Spinal cord (tissue), 10 donors: Measurements from ENCODE around the gene RPL13A. TPM values are rescaled to one million over a fixed set of nuclear protein-coding genes. Genes with fewer than 3 reads are reported as not detected.

Source experiments
- DNase-seq, 6 donors: peaks; one replicate each; pipeline versions ENCODE4 v3.0.0 to v3.0.0-alpha.2; 2013 to 2015; ENCODE audit warnings: low spot score in 6 of 6, low read depth in 4 of 6
- H3K27ac ChIP-seq: one replicate; pipeline ENCODE4 v1.5.1; 2013; ENCODE audit warnings: low read depth, low read length, control low read depth
- H3K27me3 ChIP-seq: one replicate; pipeline ENCODE4 v1.6.1; 2013; ENCODE audit warnings: low read length; ENCODE audit not compliant: control insufficient read depth, insufficient read depth
- H3K36me3 ChIP-seq: one replicate; pipeline ENCODE4 v1.6.1; 2013; ENCODE audit warnings: low read length; ENCODE audit not compliant: control insufficient read depth, insufficient read depth
- H3K4me1 ChIP-seq: one replicate; pipeline ENCODE4 v1.6.1; 2013; ENCODE audit warnings: low read length; ENCODE audit not compliant: control insufficient read depth, insufficient read depth
- H3K4me3 ChIP-seq: one replicate; pipeline ENCODE4 v1.5.1; 2013; ENCODE audit warnings: low read depth, low read length, control low read depth
- H3K9me3 ChIP-seq: one replicate; pipeline ENCODE4 v1.6.1; 2013; ENCODE audit warnings: low read length; ENCODE audit not compliant: control insufficient read depth, insufficient read depth
- WGBS: methylation state at CpG from one replicate; pipeline ENCODE4 v1.1.5; 2013; ENCODE audit warnings: missing lambda C conversion rate; ENCODE audit not compliant: insufficient coverage; 5-methylcytosine and 5-hydroxymethylcytosine counted together
- polyA plus RNA-seq, 2 donors: library from polyadenylated mRNA; unstranded; fragments of 120-200 nt; gene quantifications; one replicate each; pipeline ENCODE4 v1.2.1, GENCODE V29; 2013; ENCODE audit not compliant: insufficient read length in 2 of 2
- small RNA-seq: library from RNA; depleted of rRNA; stranded (forward); fragments of <200 nt; gene quantifications from one replicate; pipeline ENCODE3, GENCODE V24; 2014; ENCODE audit warnings: low replicate concordance
- total RNA-seq, 2 donors: library from RNA; depleted of rRNA in 1 of 2; stranded (reverse); fragments of 120-200 nt in 1 of 2; fragments of >200 nt in 1 of 2; gene quantifications; one replicate each; pipeline versions ENCODE4 v1.2.3 to v1.2.4, GENCODE V29; 2013 to 2014
- donor health status: healthy.

RPL13A gene
- total and polyA plus RNA-seq, 4 donors = 1,320 to 2,994 (median 2,002) TPM

GRCh38 chr19:49538643-49539042 lies 51.2 kb downstream of the RPL13A start:
- Histone ChIP-seq H3K4me3 (no peak overlapping the region), H3K36me3 (peaks cover 21% of the 10 kb centered on the region), H3K27ac (no peak overlapping the region), H3K9me3 (no peaks in the 10 kb centered on the region), H3K27me3 (no peaks in the 10 kb centered on the region), H3K4me1 (peaks cover 9% of the 10 kb centered on the region)
- WGBS = 90% methylated on average over 5 of the region's 5 CpGs
- no peak for DNase-seq

DNA sequence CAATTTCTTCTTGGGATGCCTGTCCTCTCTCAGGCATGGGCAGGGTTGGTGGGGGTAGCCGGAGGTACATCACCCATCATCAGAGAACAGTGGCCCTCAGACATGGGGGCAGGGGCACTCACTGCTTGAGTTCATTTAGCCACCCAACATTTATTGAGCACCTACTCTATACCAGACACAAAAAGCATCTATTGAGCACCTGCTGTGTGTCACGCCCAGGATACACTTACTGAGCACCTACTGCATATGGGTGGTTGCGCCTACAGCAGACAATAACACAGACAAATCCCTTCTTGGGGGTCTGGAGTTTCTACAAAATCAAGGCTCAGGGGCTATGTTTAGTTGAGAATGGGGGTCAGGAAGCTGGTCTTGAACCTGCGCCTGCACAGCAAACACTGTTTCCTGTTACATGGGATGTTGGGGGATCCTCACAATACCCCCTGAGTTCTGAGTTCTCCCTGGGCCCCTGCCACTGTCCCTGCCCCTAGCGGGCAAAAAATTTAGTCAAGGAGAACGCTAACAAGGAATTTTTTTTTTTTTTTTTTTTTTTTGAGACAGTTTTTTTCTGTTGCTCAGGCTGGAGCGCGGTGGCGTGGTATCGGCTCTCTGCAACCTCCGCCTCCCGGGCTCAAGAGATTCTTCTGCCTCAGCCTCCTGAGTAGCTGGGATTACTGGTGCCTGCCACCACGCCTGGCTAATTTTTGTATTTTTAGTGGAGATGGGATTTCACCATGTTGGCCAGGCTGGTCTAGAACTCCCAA lies 52.0 kb downstream of the RPL13A start:
- Histone ChIP-seq H3K36me3 (peaks cover 21% of the 10 kb centered on the region), H3K9me3 (no peaks in the 10 kb centered on the region), H3K27me3 (no peaks in the 10 kb centered on the region), H3K27ac (no peak overlapping the region), H3K4me3 (no peak overlapping the region), H3K4me1 (peaks cover 5% of the 10 kb centered on the region)
- DNase-seq = no peak
- 97% methylated on average over 6 of the region's 13 CpGs for WGBS

Small RNA genes lying within 50 kb of the gene (small RNA-seq; reads per million reads assigned to genes)
- not detected for gene COX6CP7
- 23.3 reads per million, percentile 97 among the genes with 10 or more reads in this experiment for gene MIR150
- gene SNORD32A = not detected
- gene SNORD33 = not detected
- not detected for gene SNORD34
- gene SNORD35A = not detected
- not detected for gene SNORD35B

Other genes starting within 250 kb of the RPL13A start
- 1 to 10 TPM in 1 of 2 donors, under 1 TPM in 1; 0.59 to 1.2 TPM for gene SLC6A16, start 162.4 kb upstream of the RPL13A start, total RNA-seq
- 1 to 10 TPM; 2.8 to 3.8 TPM for gene SLC6A16, start 162.4 kb upstream of the RPL13A start, polyA plus RNA-seq
- gene CD37, start 152.2 kb upstream of the RPL13A start, total RNA-seq = 10 to 100 TPM in 1 of 2 donors, 1 to 10 TPM in 1; 2.9 to 10.5 TPM
- gene CD37, start 152.2 kb upstream of the RPL13A start, polyA plus RNA-seq = 10 to 100 TPM; 16.6 to 18.0 TPM
- gene TEAD2, start 125.2 kb upstream of the RPL13A start, total RNA-seq = 10 to 100 TPM; 10.6 to 35.6 TPM
- gene TEAD2, start 125.2 kb upstream of the RPL13A start, polyA plus RNA-seq = 10 to 100 TPM; 33.2 to 33.3 TPM
- gene DKKL1, start 123.7 kb upstream of the RPL13A start, total RNA-seq = 1 to 10 TPM in 1 of 2 donors, under 1 TPM in 1; 0.69 to 3.4 TPM
- gene DKKL1, start 123.7 kb upstream of the RPL13A start, polyA plus RNA-seq = 1 to 10 TPM; 2.7 to 3.2 TPM
- 1 to 10 TPM in 1 of 2 donors, under 1 TPM in 1; 0.30 to 1.3 TPM for gene KASH5, start 99.4 kb upstream of the RPL13A start, total RNA-seq
- gene KASH5, start 99.4 kb upstream of the RPL13A start, polyA plus RNA-seq = under 1 TPM; 0.21 to 0.40 TPM
- gene PTH2, start 64.2 kb upstream of the RPL13A start, total RNA-seq = not detected
- gene PTH2, start 64.2 kb upstream of the RPL13A start, polyA plus RNA-seq = not detected
- not detected for gene GFY, start 62.2 kb upstream of the RPL13A start, total RNA-seq
- under 1 TPM; 0.54 TPM for gene GFY, start 62.2 kb upstream of the RPL13A start, polyA plus RNA-seq
- 1 to 10 TPM in 1 of 2 donors, under 1 TPM in 1; 0.55 to 4.2 TPM for gene SLC17A7, start 46.1 kb upstream of the RPL13A start, total RNA-seq
- gene SLC17A7, start 46.1 kb upstream of the RPL13A start, polyA plus RNA-seq = 1 to 10 TPM in 1 of 2 donors, under 1 TPM in 1; 0.51 to 1.1 TPM
- 10 to 100 TPM; 56.6 to 96.3 TPM for gene PIH1D1, start 35.8 kb upstream of the RPL13A start, total RNA-seq
- 10 to 100 TPM; 71.5 to 81.6 TPM for gene PIH1D1, start 35.8 kb upstream of the RPL13A start, polyA plus RNA-seq
- gene ALDH16A1, start 34.4 kb upstream of the RPL13A start, total RNA-seq = 10 to 100 TPM; 15.7 to 22.3 TPM
- 10 to 100 TPM; 16.1 to 18.2 TPM for gene ALDH16A1, start 34.4 kb upstream of the RPL13A start, polyA plus RNA-seq
- 1 to 10 TPM; 1.2 to 4.1 TPM for gene FLT3LG, start 13.4 kb upstream of the RPL13A start, total RNA-seq
- gene FLT3LG, start 13.4 kb upstream of the RPL13A start, polyA plus RNA-seq = 1 to 10 TPM; 4.8 to 5.2 TPM
- gene RPS11, start 8.8 kb downstream of the RPL13A start, total RNA-seq = 1,000 to 10,000 TPM; 1,713 to 3,396 TPM
- 1,000 to 10,000 TPM; 1,893 to 1,945 TPM for gene RPS11, start 8.8 kb downstream of the RPL13A start, polyA plus RNA-seq
- 100 to 1,000 TPM in 1 of 2 donors, 10 to 100 TPM in 1; 67.9 to 339 TPM for gene FCGRT, start 25.1 kb downstream of the RPL13A start, total RNA-seq
- 100 to 1,000 TPM in 1 of 2 donors, 10 to 100 TPM in 1; 80.2 to 131 TPM for gene FCGRT, start 25.1 kb downstream of the RPL13A start, polyA plus RNA-seq
- 10 to 100 TPM; 24.9 to 85.2 TPM for gene RCN3, start 40.4 kb downstream of the RPL13A start, total RNA-seq
- 10 to 100 TPM; 14.5 to 36.5 TPM for gene RCN3, start 40.4 kb downstream of the RPL13A start, polyA plus RNA-seq
- gene NOSIP, start 92.9 kb downstream of the RPL13A start, total RNA-seq = 10 to 100 TPM; 32.2 to 86.1 TPM
- gene NOSIP, start 92.9 kb downstream of the RPL13A start, polyA plus RNA-seq = 10 to 100 TPM; 63.9 to 67.4 TPM
- gene PRRG2, start 93.7 kb downstream of the RPL13A start, total RNA-seq = under 1 TPM; 0.79 to 0.83 TPM
- 1 to 10 TPM in 1 of 2 donors, under 1 TPM in 1; 0.78 to 1.5 TPM for gene PRRG2, start 93.7 kb downstream of the RPL13A start, polyA plus RNA-seq
- 1 to 10 TPM; 6.6 to 8.2 TPM for gene PRR12, start 103.6 kb downstream of the RPL13A start, total RNA-seq
- gene PRR12, start 103.6 kb downstream of the RPL13A start, polyA plus RNA-seq = 10 to 100 TPM; 37.7 to 42.3 TPM
- 10 to 100 TPM in 1 of 2 donors, 1 to 10 TPM in 1; 4.7 to 16.7 TPM for gene RRAS, start 152.5 kb downstream of the RPL13A start, total RNA-seq
- gene RRAS, start 152.5 kb downstream of the RPL13A start, polyA plus RNA-seq = 10 to 100 TPM; 13.4 to 16.7 TPM
- gene SCAF1, start 154.6 kb downstream of the RPL13A start, total RNA-seq = 10 to 100 TPM; 11.8 to 12.2 TPM
- gene SCAF1, start 154.6 kb downstream of the RPL13A start, polyA plus RNA-seq = 10 to 100 TPM; 66.3 to 70.8 TPM
- 10 to 100 TPM; 21.8 to 63.9 TPM for gene IRF3, start 178.2 kb downstream of the RPL13A start, total RNA-seq
- 10 to 100 TPM; 39.2 to 51.4 TPM for gene IRF3, start 178.2 kb downstream of the RPL13A start, polyA plus RNA-seq
- gene BCL2L12, start 178.3 kb downstream of the RPL13A start, total RNA-seq = 1 to 10 TPM in 1 of 2 donors, under 1 TPM in 1; 0.89 to 7.6 TPM
- 10 to 100 TPM in 1 of 2 donors, 1 to 10 TPM in 1; 8.2 to 15.0 TPM for gene BCL2L12, start 178.3 kb downstream of the RPL13A start, polyA plus RNA-seq
- 100 to 1,000 TPM; 150 to 186 TPM for gene PRMT1, start 189.7 kb downstream of the RPL13A start, total RNA-seq
- 100 to 1,000 TPM; 221 to 249 TPM for gene PRMT1, start 189.7 kb downstream of the RPL13A start, polyA plus RNA-seq
- gene ADM5, start 202.0 kb downstream of the RPL13A start, total RNA-seq = under 1 TPM; 0.69 to 0.88 TPM
- gene ADM5, start 202.0 kb downstream of the RPL13A start, polyA plus RNA-seq = 1 to 10 TPM; 3.1 to 3.3 TPM
- 10 to 100 TPM; 23.2 to 32.4 TPM for gene CPT1C, start 203.5 kb downstream of the RPL13A start, total RNA-seq
- 100 to 1,000 TPM; 110 to 128 TPM for gene CPT1C, start 203.5 kb downstream of the RPL13A start, polyA plus RNA-seq